Neural cell (in vitro differentiated cells): ENCODE data around the gene RMI2. TPM values are rescaled to one million over a fixed set of nuclear protein-coding genes. Genes with fewer than 3 reads are reported as not detected.

Experiments
- H2AFZ ChIP-seq: fragments of 200-600, 300-800 bp; sonication (generic), shearing (Covaris generic); 2 replicates; pipeline ENCODE4 v1.6.0; 2014; ENCODE audit warnings: low read depth, mild to moderate bottlenecking, antibody characterized with exemption, low read length, moderate library complexity
- H3F3A ChIP-seq: fragments of 200-600 bp; shearing (Covaris generic); 2 replicates; pipeline ENCODE4 v1.6.1; 2016; ENCODE audit warnings: mild to moderate bottlenecking, moderate library complexity, mixed read lengths, antibody characterized with exemption, low read length; ENCODE audit not compliant: insufficient read depth, poor library complexity, severe bottlenecking
- H3K27ac ChIP-seq: fragments of 200-600, 300-800 bp; sonication (generic), shearing (Covaris generic); 2 replicates; pipeline ENCODE4 v1.5.1; 2014; ENCODE audit warnings: mild to moderate bottlenecking, low read length, moderate library complexity
- H3K27me3 ChIP-seq: fragments of 300-800, 200-600 bp; sonication (generic), shearing (Covaris generic); 2 replicates; pipeline ENCODE4 v1.6.0; 2014; ENCODE audit warnings: mild to moderate bottlenecking, low read depth, low read length, moderate library complexity; ENCODE audit not compliant: insufficient read depth
- H3K36me3 ChIP-seq: fragments of 300-800, 200-600 bp; sonication (generic), shearing (Covaris generic); 2 replicates; pipeline ENCODE4 v1.5.1; 2014; ENCODE audit warnings: mild to moderate bottlenecking, antibody characterized with exemption, low read length, moderate library complexity; ENCODE audit not compliant: insufficient read depth
- H3K4me2 ChIP-seq: fragments of 300-800, 200-600 bp; sonication (generic), shearing (Covaris generic); 2 replicates; pipeline ENCODE4 v1.6.0; 2014; ENCODE audit warnings: mild to moderate bottlenecking, low read length
- H3K4me3 ChIP-seq: fragments of 300-800, 200-600 bp; sonication (generic), shearing (Covaris generic); 2 replicates; pipeline ENCODE4 v1.5.1; 2014; ENCODE audit warnings: mild to moderate bottlenecking, low read length, moderate library complexity
- H3K79me2 ChIP-seq: fragments of 200-600 bp; shearing (Covaris generic); replicated peaks from 2 replicates; pipeline ENCODE4 v1.6.0; 2014; ENCODE audit warnings: mild to moderate bottlenecking, low read length, moderate library complexity; ENCODE audit not compliant: insufficient read depth
- H3K9ac ChIP-seq: fragments of 300-800, 200-600 bp; sonication (generic), shearing (Covaris generic); 2 replicates; pipeline ENCODE4 v1.6.1; 2016; ENCODE audit warnings: mild to moderate bottlenecking, low read length, mixed read lengths
- H3K9me2 ChIP-seq: fragments of 200-600 bp; shearing (Covaris generic); 2 replicates; pipeline ENCODE4 v1.6.1; 2016; ENCODE audit warnings: mild to moderate bottlenecking, low read length, mixed read lengths; ENCODE audit not compliant: insufficient read depth
- H3K9me3 ChIP-seq: fragments of 200-600, 300-800 bp; sonication (generic), shearing (Covaris generic); 2 replicates; pipeline ENCODE4 v1.6.1; 2016; ENCODE audit warnings: mild to moderate bottlenecking, mixed run types, low read length, moderate library complexity, mixed read lengths
- H4K20me1 ChIP-seq: fragments of 200-600 bp; shearing (Covaris generic); 2 replicates; pipeline ENCODE4 v1.6.1; 2016; ENCODE audit warnings: mild to moderate bottlenecking, mixed run types; ENCODE audit not compliant: insufficient read depth
- CTCF ChIP-seq: fragments of 450-650 bp; IDR thresholded peaks from 2 replicates; pipeline ENCODE4 v1.5.1; 2014; ENCODE audit warnings: antibody characterized with exemption, mild to moderate bottlenecking, moderate library complexity; ENCODE audit not compliant: poor library complexity, severe bottlenecking
- EP300 ChIP-seq: fragments of 450-650 bp; conservative IDR thresholded peaks from 2 replicates; pipeline ENCODE4 v1.6.1; 2014; ENCODE audit warnings: antibody characterized with exemption, mild to moderate bottlenecking, moderate library complexity; ENCODE audit not compliant: poor library complexity, severe bottlenecking
- EZH2 ChIP-seq: fragments of 200-600, 300-800 bp; shearing (Covaris generic), sonication (generic); IDR thresholded peaks from 2 replicates; pipeline ENCODE4 v1.6.1; 2014; ENCODE audit warnings: antibody characterized with exemption, low read length, borderline replicate concordance, mild to moderate bottlenecking; ENCODE audit not compliant: insufficient read depth, poor library complexity, severe bottlenecking
- MXI1 ChIP-seq: fragments of 450-650 bp; conservative IDR thresholded peaks from 2 replicates; pipeline ENCODE4 v1.6.1; 2014; ENCODE audit warnings: antibody characterized with exemption, mild to moderate bottlenecking; ENCODE audit not compliant: poor library complexity, severe bottlenecking
- POLR2AphosphoS5 ChIP-seq: IDR thresholded peaks from 2 replicates; pipeline ENCODE4 v1.6.1; 2012
- RAD21 ChIP-seq: fragments of 450-650 bp; conservative IDR thresholded peaks from 2 replicates; pipeline ENCODE4 v1.6.1; 2014; ENCODE audit warnings: antibody characterized with exemption, mild to moderate bottlenecking, moderate library complexity
- REST ChIP-seq: IDR thresholded peaks from 2 replicates; pipeline ENCODE4 v1.6.1; 2012; ENCODE audit warnings: borderline replicate concordance
- SMC3 ChIP-seq: fragments of 450-650 bp; conservative IDR thresholded peaks from 2 replicates; pipeline ENCODE4 v1.6.1; 2014; ENCODE audit warnings: antibody characterized with exemption, mild to moderate bottlenecking, moderate library complexity; ENCODE audit not compliant: poor library complexity
- TAF1 ChIP-seq: IDR thresholded peaks from 2 replicates; pipeline ENCODE4 v1.6.1; 2012; ENCODE audit warnings: low read depth
- polyA plus RNA-seq: library from polyadenylated mRNA; depleted of rRNA; stranded (reverse); fragments of >200 nt; gene quantifications from 2 replicates; pipeline ENCODE4 v1.2.3, GENCODE V29; 2014

Gene RMI2
- polyA plus RNA-seq, 1 donor from 2014 or later: 0.48 TPM

- TF ChIP-seq EP300 (no peak), CTCF (no peak), POLR2AphosphoS5 (no peak), REST (no peak), MXI1 (no peak), EZH2 (no peak), RAD21 (no peak), SMC3 (no peak), TAF1 (no peak)
- Histone ChIP-seq H3K79me2 (no peaks in the 10 kb centered on the region), H3K4me3 (no peak overlapping the region), H3K9me2 (no peaks in the 10 kb centered on the region), H4K20me1 (no peaks in the 10 kb centered on the region), H3K27me3 (no peaks in the 10 kb centered on the region), H3K9ac (no peak overlapping the region), H3F3A (no peaks in the 10 kb centered on the region), H3K4me2 (no peak overlapping the region), H3K36me3 (no peaks in the 10 kb centered on the region), H3K9me3 (no peaks in the 10 kb centered on the region), H3K27ac (no peak overlapping the region), H2AFZ (no peak overlapping the region)
Measured at GRCh38 chr16:11372829-11373306, 27.6 kb downstream of the RMI2 start.

GRCh38 chr16:11374255-11374654 is 29.0 kb downstream of the RMI2 start:
- H3K9me3 ChIP-seq: no peaks in the 10 kb centered on the region
- no peaks in the 10 kb centered on the region for H3K79me2 ChIP-seq
- H3K27me3 ChIP-seq: no peaks in the 10 kb centered on the region
- no peak overlapping the region for H3K4me2 ChIP-seq
- H4K20me1 ChIP-seq: no peaks in the 10 kb centered on the region
- no peak overlapping the region for H3K4me3 ChIP-seq
- no peaks in the 10 kb centered on the region for H3K36me3 ChIP-seq
- no peak overlapping the region for H3K27ac ChIP-seq
- H2AFZ ChIP-seq: no peak overlapping the region
- TF ChIP-seq EZH2 (no peak), SMC3 (no peak), REST (no peak), CTCF (no peak), RAD21 (no peak), TAF1 (no peak), POLR2AphosphoS5 (no peak), EP300 (no peak), MXI1 (no peak)
- no peaks in the 10 kb centered on the region for H3F3A ChIP-seq
- no peaks in the 10 kb centered on the region for H3K9me2 ChIP-seq
- no peak overlapping the region for H3K9ac ChIP-seq
